ENCODE results near the gene GIGYF2.

GIGYF2 gene

DNA sequence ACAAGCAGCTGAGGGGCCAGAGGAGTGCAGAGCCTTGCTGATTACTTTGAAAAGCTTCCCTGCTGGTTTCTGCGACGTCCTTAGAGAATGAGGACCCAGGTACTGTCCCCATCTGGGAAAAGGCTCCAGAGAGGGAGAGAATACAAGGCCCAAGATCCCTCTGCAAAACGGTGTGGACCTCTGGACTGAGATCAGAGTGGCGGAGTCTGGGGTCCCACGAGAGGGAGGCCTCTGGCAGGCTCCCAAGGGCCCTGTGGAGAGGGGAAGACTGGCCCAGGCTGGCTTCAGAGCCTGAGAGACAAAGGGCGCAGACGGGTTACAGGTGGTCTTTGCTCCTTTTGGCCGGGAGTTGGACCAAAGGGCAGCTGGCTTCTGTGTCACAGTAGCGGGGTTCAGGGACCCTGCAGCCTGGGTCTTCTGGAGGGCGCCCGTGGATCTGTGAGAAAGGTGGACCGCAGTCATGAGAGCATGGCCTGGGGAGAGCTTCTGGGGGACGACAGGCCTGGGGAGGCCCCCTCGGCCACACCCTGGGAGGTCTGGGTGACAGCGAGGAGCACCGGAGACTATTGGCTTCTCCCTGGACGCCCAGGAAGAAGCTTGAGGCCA, 173.7 kb downstream of the GIGYF2 start:
- DNase-seq: no peak

DNA sequence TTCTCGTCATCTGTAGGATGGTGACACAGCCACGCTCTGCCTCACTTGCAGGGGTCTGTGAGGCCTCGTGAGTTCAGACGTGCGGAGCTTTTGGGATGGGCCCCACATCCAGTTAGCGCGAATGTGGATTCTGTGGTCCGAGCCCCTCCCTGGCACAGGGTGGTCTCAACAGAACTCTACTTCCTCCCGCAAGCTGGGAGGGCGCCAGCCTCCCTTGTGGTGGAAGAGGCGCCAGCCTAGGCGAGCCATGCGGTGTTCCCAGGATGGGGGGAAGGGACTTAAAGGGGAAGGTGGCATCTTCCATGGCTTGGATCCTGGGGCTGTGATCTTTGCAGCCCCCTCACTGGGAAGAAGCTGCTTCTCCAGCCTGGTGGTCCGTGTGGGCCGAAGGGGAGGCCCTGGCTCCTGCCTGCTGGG, 174.3 kb downstream of the GIGYF2 start:
- DNase-seq: no peak

DNA sequence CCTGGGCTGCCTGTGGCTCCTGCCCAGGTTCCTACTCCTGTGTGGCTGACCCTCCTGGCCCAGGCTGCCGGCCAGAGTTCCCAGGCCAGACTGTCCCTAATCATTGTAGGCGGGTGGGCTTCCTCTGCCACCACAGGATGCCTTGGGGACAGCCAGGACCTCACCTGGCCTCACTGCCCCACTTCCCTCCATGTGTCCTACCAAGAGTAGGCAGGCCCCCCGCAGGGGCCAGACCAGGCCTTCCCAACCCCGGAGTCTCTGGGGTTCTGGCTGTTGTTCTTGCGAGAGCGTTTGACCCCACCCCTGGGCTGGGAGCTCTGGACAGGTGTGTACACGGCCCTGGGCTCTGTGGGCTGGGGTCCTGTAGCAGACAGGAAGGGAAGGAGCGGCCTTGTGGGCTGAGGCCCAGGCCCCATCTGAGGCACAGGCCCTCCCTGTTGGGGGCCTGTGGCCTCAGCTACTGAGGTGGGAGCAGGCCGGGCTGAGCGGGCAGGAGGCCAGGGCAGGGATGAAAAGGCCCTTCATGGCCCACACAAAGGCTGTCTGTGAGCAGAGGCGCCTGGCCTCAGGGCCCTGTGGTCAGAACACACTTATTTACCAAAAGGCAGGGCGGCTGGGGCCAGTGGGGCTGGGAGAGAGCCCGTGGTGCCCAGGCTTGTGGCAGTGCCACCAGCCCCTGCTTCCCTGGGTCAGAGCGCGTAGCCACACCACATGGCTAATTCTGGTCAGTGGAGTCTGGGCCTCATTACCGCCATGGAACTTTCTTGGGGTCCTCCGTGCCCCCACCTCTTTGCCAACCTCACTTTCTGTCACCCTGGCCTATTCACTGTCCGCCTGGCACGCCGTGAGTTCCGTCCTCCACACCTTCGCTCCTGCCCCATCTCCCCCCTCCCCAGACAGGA, 175.0 kb downstream of the GIGYF2 start:
- no peak for DNase-seq

DNA sequence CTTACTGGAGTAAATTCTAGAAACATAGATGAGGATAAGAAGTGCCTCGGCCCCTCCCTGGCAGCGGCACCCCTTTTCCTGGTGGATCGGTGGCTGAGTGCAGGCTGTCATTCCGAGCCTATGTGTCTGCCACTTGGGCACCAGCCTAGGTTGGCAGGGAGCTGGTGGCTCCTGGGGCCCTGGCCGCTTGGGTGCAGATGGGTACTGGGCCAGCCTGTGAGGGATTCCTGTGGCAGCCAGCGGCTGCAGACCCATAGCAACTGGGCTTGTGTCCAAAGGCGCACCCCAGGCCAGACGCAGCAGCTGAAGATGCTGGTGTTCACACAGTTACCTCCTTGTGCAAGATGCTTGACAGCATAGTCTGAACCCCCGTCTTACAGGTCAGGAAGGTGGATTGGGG, 175.7 kb downstream of the GIGYF2 start:
- no peak for DNase-seq

DNA sequence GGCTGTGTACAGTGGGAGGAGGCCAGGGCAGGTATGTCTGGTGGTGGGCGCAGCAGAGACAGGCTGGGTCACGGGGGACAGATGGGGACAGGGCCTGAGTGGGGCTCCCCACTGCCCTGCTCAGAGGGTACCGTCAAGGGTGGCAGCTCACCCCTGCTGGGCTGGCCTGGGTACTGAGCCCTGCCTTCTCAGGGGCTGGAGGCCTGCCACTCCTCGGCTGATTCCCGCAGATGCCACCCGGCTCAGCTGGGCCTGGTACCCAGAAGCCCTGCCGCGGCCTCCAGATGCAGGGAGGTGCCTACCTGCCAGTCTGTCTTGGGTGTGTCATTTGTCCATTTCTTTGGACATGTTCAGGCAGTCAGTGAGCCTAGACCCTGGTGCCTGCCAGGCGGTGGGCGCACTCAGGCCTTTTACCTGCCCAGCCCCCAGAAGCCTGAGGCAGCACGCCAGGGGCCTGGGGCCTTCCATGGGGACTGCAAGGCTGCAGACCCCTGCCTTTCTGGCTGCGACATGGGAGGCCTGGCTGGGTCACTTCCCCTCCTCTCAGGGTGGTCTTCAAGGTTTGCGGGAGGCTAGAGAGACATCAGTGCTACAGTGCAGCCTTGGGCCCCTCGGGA, 176.3 kb downstream of the GIGYF2 start:
- DNase-seq: no peak

DNA sequence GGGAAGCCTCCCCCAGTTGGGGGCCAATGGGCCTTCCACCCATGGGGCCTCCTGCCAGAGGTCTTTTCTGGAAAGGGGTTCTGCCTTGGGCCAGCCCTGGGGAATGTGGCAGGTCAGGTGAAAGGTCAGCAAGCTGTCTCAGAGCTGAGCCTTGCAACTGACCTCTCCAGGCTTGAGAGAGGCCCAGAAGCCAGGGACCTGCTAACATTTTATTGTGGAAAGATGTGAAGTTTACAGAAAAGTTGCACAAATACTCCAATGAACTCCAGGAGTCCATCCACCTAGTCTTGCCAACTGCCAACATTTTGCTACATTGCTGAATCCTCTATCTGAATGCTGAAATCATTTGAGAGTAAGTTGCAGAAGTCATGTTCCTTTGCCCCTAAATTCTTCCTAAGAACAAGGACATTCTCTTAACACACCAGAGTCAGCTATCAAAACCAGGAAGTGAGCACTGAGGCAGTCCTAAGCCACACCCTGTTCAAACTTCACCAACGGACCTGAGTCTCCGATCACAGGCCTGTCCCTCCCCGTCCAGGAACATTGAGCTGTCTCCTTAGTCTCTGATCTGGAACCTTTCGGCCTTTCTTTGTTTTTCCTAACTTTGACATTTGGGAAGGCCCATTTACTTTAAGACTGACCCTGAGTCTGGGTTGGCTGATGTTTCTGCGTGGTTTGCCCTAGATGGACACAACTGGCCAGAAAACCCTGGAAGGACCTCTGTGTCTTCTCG, 176.9 kb downstream of the GIGYF2 start:
- no peak for DNase-seq

DNA sequence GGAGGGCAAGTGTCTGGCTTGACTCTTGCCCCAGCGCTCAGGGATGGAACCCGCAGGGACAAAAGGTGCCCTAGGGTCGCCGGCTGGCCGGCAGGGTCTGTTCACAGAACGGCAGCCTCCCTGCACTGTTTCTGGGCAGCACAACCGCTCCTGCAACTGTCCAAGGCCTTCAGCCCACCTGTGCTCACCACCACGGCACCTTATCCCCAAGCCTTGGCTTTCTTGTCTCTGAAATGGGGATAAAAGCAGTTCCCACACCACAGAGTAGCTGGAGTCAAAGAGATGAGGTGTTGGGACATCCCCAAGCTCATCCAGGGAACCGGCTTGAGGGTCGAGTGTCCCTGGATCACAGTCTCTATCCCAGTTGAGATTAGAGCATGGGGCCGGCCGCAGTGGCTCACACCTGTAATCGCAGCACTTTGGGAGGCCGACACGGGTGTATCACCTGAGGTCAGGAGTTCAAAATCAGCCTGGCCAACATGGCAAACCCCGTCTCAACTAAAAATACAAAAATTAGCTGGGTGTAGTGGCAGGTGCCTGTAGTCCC, 177.6 kb downstream of the GIGYF2 start:
- no peak for DNase-seq

DNA sequence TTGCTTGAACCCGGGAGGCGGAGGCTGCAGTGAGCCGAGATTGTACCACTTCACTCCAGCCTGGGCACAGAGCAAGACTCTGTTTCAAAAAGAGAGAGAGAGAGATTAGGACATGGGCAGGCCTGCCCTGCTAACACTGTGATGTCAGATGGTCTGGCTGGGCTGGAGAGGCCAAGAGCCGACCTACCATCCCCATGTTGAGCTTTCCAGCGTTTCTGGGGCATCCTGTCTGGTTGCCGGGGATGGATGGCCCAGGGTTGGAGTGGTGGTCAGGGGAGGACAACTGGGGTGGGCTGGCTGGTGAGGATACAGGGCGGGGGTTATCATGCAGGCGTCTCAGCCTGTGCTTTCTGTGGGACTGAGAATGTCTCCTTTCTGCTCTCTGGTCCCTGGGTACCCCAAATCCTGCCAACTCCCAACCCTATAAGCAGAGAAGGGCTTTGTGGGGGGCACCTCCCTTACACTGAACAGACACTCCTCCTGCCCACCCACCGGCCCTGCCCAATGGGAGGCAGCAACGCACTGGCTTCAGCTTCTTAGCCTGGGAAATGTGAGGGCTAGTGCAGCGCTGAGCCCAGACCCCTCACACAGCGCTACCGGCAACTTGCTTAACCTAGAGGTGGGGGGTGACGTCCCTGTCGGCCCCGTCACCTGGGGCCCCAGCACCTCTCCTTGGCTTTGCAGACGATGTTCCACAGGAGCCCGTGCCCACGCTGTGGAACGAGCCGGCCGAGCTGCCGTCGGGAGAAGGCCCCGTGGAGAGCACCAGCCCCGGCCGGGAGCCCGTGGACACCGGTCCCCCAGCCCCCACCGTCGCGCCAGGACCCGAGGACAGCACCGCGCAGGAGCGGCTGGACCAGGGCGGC, 178.4 kb downstream of the GIGYF2 start:
- DNase-seq: no peak

DNA sequence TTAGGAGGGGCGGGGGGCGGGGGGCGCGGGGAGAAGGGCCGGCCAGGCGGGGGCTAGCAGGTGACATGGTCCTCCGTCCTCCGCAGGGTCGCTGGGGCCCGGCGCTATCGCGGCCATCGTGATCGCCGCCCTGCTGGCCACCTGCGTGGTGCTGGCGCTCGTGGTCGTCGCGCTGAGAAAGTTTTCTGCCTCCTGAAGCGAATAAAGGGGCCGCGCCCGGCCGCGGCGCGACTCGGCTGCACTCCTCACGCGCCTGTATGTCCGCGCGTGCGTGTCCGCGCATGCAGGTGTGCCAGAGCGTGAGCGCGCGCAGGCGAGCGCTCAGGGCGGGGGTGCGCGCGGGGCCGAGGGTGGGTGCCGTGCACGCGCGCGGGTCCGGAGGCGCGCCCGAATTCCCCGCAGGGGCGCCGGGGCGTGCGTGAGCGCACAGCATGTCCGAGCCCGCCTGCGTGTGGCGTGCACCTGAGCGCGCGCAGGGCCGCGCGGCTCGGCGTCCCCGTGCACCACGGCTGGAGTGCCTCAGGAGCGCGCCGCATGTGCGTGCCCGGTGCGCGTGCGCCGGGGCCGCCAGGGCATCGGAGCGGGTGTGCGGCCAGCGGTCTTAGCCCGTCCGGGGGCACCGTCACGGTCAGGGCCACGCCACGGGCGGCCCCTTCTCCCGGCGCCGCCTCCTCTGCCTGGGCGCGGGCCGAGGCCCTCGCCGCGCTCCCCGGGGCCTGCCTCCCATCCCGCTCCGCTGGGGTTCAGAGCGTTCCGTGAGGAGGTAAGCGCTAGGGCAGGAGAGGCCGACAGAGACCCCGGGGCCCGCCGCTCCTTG, 179.2 kb downstream of the GIGYF2 start:
- no peak for DNase-seq

DNA sequence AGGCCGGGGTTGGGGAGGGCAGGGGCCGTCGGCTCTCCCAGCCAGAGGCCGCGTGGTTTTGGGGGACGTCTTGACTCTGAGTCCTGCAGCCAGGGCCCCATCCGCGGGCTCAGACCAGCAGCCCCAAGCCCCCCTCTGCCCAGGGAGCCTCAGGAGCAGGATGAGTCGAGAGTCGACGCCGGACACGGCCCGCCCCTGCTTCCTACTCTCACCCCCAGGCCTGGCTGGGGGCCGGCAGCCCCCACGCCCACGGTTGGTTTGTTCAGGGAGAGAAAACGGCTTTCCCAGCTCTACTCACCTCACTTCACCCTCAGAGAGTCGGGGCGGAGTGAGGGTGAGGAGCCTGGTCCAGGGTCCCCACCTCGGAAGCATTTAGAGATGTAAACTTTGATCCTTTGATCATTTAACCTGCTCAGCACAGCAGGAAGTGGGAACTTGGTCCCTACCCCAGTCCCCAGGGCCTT, 179.9 kb downstream of the GIGYF2 start:
- DNase-seq: no peak

DNA sequence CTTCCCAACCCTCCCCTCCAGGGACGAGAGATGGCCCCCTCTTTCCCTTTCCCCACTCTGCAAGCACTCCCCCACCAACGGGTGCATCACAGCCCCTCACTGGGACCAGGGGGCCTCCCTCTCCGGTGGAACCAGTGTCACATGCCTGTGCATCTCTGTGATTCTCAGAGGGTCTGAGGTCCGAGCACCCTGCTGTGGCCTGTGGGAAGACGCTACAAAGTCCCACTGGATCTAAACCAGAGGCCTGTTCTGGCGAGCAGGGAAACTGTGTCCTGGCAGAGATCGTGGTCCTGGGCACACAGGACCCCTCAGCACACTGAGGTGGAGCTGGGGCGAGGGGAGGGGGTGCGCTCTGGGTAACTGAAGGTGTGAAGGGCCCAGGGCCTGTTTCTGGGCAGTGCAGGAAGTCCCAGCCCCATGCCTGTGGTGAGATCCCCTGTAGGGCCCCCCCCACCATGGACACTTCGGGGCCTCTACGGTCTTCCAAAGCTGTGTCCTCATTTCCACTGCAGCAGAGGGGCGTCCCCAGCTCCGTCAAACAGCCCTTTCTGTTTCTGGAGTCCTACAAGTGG, 180.9 kb downstream of the GIGYF2 start:
- no peak for DNase-seq

DNA sequence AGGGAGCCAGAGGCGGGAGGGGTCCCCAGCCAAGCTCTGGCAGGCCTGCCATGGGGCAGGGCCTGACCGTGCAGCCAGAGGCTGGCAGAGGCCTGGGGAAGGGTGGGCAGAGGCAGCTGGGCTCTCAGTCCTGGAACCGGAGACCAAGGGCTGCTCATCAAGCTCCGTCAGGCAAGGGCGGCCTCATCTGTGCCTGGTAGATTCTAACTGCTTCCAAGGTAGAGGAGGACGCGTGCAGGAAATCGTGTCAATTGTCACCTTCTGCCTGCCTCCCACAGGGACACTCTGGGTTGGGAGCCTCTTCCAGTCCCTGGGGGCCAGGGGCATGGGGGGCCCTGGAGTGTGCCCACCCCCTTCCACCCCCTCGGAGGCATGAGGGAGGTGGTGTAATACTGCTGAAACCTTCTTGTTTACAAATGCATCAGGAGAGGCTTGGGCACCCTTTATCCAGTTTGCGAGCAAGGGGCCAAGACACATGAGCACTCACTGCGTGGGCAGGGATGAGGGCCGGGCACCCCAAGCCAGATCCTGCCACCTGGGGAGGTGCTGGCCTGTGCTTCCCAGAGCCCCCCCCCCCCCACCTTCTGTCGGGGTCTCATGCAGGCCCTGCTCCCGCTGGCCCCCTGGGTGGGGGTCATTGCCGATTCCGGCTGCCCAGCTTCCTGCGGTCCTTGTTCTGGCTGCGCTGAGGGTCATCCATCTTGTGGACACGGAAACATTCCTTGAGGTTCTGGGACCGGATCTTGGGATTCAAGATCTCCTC, 181.9 kb downstream of the GIGYF2 start:
- DNase-seq: no peak

DNA sequence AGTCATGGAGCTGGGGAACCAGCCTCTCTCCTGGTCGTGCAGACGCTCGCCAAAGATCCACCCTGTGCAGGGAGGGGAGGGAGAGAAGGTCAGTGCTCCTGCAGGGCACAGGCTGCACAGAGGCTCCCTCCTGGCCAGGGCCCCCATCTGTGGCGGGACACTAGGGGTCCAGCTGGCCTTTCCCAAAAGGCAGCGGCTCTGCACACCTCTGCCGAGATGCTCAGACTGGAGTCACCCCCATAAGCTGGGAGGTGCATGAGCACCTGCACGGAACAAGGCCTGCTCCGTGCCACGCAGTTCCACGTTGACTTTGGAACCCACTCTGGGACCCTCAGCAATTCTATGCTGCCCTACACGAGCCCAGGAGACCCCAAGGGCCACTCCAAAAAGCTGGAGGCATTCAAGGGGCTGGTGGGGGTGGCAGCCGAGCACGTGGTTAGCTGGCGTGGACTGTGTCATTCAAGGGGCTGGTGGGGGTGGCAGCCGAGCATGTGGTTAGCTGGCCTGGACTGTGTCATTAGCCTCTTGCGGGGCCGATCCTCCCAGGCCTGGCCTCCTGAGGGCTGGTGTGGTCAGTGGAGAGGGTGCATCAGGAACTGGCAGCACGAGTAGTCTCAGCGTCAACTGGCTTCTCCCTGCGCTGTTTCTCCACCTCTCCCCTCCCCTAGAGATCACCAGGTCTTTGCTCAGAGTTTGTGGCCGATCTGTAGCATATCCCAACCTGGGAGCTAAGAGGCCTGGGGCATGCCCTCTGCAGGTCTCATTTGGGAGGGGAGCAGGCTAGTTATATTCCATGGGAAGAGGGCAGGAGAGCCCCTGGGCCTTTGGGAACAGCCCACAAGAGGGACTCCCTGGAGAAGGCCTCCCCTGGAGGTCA, 182.7 kb downstream of the GIGYF2 start:
- DNase-seq: no peak

DNA sequence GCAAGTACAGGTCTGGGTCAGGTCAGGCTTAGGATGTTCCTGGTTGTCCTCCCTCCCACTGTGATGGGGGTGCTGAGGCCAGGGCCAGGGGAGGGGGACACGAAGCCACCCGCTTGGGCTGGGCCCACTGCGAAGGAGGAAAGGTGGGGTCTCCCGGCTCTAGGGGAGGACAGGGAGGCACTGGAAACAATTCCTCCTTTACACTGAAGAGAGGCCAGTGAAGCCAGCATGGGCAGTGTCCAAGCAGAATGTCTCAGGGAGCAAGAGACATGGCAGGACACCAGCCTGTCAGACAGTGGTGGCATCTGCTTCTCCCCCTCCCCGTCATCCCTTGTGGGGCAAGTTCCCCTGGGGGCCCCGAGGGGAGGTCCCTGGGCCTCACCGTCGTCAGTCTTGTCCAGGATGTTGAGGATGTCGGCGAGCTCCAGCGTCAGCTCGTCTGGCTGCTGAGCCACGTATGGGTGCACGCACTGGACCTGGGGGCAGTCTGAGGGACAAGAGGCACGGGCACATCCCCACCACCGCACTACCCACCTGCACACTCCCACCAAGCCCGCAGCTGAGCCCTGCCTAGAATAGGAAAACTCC, 183.7 kb downstream of the GIGYF2 start:
- no peak for DNase-seq

DNA sequence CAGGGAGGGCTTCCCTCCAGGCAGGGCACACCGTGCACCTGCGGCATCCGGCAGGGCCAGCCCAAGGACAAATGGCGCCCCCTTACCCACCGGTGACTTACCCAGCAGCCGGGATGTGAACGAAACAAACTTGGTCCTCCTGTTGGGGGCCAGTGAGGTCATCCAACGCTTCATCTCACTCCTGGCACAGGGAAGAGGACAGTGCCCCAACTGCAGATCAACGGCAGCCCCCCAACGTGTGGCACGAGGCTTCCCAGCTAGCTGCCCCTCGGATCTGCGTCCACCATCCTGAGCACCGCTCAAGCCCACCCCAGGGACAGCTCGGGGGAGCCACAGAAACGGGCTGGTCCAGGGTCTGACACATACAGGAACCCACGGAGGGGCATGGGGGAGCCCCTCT, 185.0 kb downstream of the GIGYF2 start:
- DNase-seq: no peak

DNA sequence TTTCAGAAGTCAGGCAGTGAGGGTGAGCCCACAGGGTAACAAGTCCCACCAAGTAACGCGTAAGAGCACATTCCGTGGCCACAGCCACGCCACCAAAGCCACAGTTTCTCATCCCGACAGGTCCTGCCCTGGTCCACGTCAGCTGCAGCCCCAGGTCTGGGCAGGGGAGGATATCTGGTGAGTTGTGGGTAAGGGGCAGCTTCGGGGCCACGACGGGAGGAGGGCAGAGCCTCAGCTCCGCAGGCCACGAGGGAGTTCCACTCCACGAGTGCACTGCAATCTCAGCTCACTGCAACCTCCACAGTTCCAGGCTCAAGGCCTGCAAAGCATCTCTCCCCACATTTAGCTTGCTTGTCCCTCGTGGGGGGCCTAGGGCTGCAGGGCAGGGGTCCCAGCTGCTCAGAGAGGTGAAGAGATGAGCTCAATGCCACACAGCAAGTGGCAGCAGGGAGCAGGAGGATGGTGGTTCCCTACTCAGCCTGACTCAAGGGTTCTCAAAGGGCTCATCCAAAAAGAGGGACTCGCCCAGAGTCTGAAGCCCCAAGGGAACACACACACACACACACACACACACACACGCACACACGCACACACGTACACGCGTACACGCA, 185.5 kb downstream of the GIGYF2 start:
- DNase-seq: no peak

DNA sequence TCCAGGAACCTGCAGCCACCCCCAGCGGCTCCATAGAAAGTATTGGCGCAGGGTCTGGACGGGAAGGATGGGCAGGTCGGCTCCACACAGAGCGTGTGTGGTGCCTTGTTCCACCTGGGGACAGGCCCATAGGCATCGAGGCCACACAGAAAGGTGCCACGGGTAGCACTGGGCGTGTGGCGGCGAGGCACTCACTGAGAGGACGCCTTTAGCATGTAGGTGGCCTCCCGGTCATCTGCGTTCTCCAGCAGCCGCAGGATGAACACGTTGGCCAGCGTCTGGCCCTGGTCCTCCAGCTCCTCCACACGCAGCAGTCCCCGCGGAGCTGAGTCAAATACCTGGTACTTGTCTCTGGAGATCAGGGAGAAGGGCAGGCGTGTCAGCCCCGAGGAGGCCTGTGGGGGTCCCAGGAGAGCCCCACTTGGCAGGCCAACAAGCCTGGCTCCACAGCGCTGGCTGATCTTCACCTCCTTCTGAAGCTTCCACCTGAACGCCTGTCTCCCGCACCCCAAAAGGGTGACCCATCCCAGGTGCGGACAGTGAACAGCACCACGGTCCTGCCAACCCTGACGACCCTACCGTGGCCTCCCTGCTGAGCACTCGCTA, 186.1 kb downstream of the GIGYF2 start:
- DNase-seq: no peak
